ENCODE data around the gene HUNK.

HUNK gene

GRCh38 chr21:31967334-31967733, 94.5 kb downstream of the HUNK start:
- no peak for DNase-seq

GRCh38 chr21:31972622-31973021, 99.8 kb downstream of the HUNK start:
- no peak for DNase-seq

- no peak for DNase-seq
Observed at GRCh38 chr21:31973402-31973944, 100.7 kb downstream of the HUNK start.

- no peak for DNase-seq
Observed at GRCh38 chr21:31974454-31974985, 101.7 kb downstream of the HUNK start.

GRCh38 chr21:31975491-31975890, 102.7 kb downstream of the HUNK start:
- DNase-seq, result no peak

GRCh38 chr21:31977816-31978215, 105.0 kb downstream of the HUNK start:
- no peak for DNase-seq

- no peak for DNase-seq
Observed at GRCh38 chr21:31983120-31983519, 110.3 kb downstream of the HUNK start.

- no peak for DNase-seq
Observed at GRCh38 chr21:31983554-31983953, 110.7 kb downstream of the HUNK start.

GRCh38 chr21:31985398-31985797, 112.6 kb downstream of the HUNK start:
- DNase-seq, result no peak

- no peak for DNase-seq
Observed at GRCh38 chr21:31986035-31986856, 113.4 kb downstream of the HUNK start.

- no peak for DNase-seq
Observed at GRCh38 chr21:31987696-31988095, 114.9 kb downstream of the HUNK start.

- no peak for DNase-seq
Observed at GRCh38 chr21:31988492-31989290, 115.9 kb downstream of the HUNK start.

- no peak for DNase-seq
Observed at GRCh38 chr21:31991356-31992331, 118.8 kb downstream of the HUNK start.

GRCh38 chr21:31992391-31992790, 119.6 kb downstream of the HUNK start:
- DNase-seq, result no peak

- DNase-seq, result no peak
Observed at GRCh38 chr21:31993826-31994825, 121.3 kb downstream of the HUNK start.

GRCh38 chr21:31997191-31997590, 124.4 kb downstream of the HUNK start:
- peak; percentile 81 for DNase-seq

GRCh38 chr21:31999810-32000468, 127.1 kb downstream of the HUNK start:
- no peak for DNase-seq

- DNase-seq, result peak; percentile 83
Observed at GRCh38 chr21:32001390-32001789, 128.6 kb downstream of the HUNK start.

- no peak for DNase-seq
Observed at GRCh38 chr21:32003411-32003810, 130.6 kb downstream of the HUNK start.

GRCh38 chr21:32004291-32004690, 131.5 kb downstream of the HUNK start:
- no peak for DNase-seq

All from NCI-H1092 (cell line).